ENCODE results near the gene RPGRIP1L.

DNA sequence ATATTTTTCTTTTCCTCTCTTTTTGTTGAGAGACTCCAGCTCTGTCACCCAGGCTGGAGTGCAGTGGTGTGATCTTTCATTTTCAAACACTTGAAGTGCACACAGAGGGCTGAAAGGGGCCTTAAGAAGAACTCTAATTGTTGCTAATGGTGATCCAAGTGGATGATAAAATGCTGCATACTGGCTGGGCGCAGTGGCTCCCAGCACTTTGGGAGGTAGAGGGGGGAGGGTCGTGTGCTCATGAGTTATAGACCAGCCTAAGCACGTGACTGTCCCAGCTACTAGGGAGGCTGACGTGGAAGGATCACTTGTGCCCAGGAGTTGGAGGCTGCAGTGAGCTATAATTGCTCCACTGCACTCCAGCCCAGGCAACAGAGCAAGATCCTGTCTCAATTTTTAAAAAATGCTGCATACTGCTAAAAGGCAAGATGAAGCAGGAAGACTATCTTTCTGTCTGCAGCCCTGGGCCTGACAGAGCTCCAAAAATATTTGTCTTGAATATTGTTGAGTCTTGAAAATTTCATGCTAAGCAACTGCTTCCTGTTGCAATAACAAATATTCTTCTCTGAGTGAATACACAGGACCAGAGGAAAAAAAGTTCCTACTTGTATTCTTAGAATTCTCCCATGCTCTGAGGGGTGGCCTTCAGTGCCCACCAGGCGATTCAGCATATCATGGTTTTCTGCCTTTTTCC lies 137.0 kb downstream of the RPGRIP1L start:
- TF ChIP-seq GATA2 (IDR thresholded peaks at IDR 0.05; ENCODE audit: low read depth, low read length) (no peak), GATA3 (IDR thresholded peaks at IDR 0.05; ENCODE audit: low read depth, low read length) (no peak)
